Skeletal muscle satellite cell (primary cell): ENCODE measurements around the gene TTLL9.

Source experiments
- H3K27me3 ChIP-seq: 2 replicates; pipeline ENCODE4 v1.7.0; 2013; ENCODE audit warnings: low read length; ENCODE audit not compliant: control insufficient read depth, insufficient read depth
- H3K36me3 ChIP-seq: 2 replicates; pipeline ENCODE4 v1.7.0; 2013; ENCODE audit warnings: mild to moderate bottlenecking, control low read depth, low read length; ENCODE audit not compliant: insufficient read depth
- H3K4me1 ChIP-seq: 2 replicates; pipeline ENCODE4 v1.7.0; 2013; ENCODE audit warnings: low read length; ENCODE audit not compliant: control insufficient read depth, insufficient read depth
- H3K4me2 ChIP-seq: 2 replicates; pipeline ENCODE4 v1.7.0; 2013; ENCODE audit warnings: mild to moderate bottlenecking, low read length
- H3K4me3 ChIP-seq: 2 replicates; pipeline ENCODE4 v1.7.0; 2013; ENCODE audit warnings: low read length
- H3K9ac ChIP-seq: 2 replicates; pipeline ENCODE4 v1.7.0; 2013; ENCODE audit warnings: mild to moderate bottlenecking, low read depth, low read length, moderate library complexity
- H3K9me3 ChIP-seq: replicated peaks from 2 replicates; pipeline ENCODE4 v1.7.0; 2013; ENCODE audit warnings: mild to moderate bottlenecking, control low read depth, low read length

The TTLL9 gene

DNA sequence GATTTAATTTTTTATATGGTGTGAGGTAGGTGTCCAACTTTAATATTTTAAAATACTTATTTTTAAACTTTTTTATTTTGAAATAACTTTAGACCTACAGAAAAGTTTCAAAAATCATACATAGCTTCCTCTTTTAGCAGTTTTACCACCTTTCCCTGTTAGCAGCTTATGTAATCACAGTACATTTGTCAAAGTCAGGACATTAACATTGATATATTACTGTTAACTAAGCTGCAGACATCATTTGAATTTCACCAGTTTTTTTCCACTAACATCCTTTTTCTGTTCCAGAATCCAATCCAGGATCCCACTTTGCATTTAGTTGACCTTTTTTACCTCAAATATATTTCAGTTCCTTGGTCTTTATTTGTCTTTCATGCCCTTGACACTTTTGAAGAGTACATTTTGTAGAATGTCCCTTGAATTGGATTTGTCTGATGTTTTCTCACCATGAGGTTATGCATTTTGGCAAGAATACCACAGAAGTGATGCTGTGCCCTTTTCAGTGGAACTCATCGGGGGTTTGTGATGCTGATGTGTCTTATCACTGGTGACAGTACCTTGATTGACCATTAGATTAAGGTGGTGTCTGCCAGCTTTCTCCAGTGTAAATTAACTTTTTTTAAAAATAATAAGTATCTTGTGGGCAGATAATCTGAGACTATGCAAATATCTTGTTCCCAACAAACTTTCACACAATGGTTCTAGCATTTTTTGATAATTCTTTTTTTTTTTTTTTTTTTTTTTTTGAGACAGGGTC, 33.4 kb downstream of the TTLL9 start:
- Histone ChIP-seq H3K4me3 (no peak overlapping the region), H3K27me3 (peaks cover 46% of the 10 kb centered on the region), H3K36me3 (no peaks in the 10 kb centered on the region), H3K4me1 (no peaks in the 10 kb centered on the region), H3K9ac (no peak overlapping the region), H3K4me2 (no peak overlapping the region), H3K9me3 (no peaks in the 10 kb centered on the region)

GRCh38 chr20:31906001-31906400, 35.6 kb downstream of the TTLL9 start:
- peaks cover 39% of the 10 kb centered on the region for H3K27me3 ChIP-seq
- H3K4me2 ChIP-seq: no peak overlapping the region
- H3K36me3 ChIP-seq: no peaks in the 10 kb centered on the region
- H3K4me1 ChIP-seq: no peaks in the 10 kb centered on the region
- no peak overlapping the region for H3K4me3 ChIP-seq
- H3K9ac ChIP-seq: no peak overlapping the region
- no peaks in the 10 kb centered on the region for H3K9me3 ChIP-seq

- no peak overlapping the region for H3K4me2 ChIP-seq
- H3K27me3 ChIP-seq: peaks cover 40% of the 10 kb centered on the region
- no peaks in the 10 kb centered on the region for H3K4me1 ChIP-seq
- no peak overlapping the region for H3K9ac ChIP-seq
- H3K9me3 ChIP-seq: no peaks in the 10 kb centered on the region
- H3K36me3 ChIP-seq: no peaks in the 10 kb centered on the region
- H3K4me3 ChIP-seq: no peak overlapping the region
Observed at GRCh38 chr20:31907046-31907445, 36.6 kb downstream of the TTLL9 start.

DNA sequence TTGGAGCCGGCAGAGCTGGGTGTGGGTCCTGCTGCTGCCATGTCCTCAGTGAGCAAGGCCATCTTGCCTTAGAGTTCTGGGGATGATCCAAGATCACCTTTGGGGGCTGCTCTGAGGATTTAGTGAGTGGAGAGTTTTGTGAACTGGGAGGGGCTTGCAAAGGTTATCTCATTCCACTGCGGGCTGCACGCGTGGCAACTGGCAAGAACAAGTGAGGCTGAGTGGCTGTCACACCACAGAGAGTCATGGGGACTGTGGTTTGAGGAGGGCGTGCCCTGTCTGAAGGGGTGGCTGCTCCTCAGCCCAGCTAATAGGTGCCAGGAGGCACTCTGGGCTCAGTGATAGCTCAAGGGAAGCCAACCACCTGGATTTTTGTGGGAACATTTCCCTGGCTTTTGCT, 37.6 kb downstream of the TTLL9 start:
- Histone ChIP-seq H3K27me3 (peaks cover 42% of the 10 kb centered on the region), H3K9ac (no peak overlapping the region), H3K4me3 (no peak overlapping the region), H3K9me3 (no peaks in the 10 kb centered on the region), H3K4me1 (no peaks in the 10 kb centered on the region), H3K4me2 (no peak overlapping the region), H3K36me3 (no peaks in the 10 kb centered on the region)

GRCh38 chr20:31908424-31908823, 38.0 kb downstream of the TTLL9 start:
- Histone ChIP-seq H3K9ac (no peak overlapping the region), H3K4me3 (no peak overlapping the region), H3K9me3 (no peaks in the 10 kb centered on the region), H3K27me3 (peaks cover 44% of the 10 kb centered on the region), H3K36me3 (no peaks in the 10 kb centered on the region), H3K4me2 (no peak overlapping the region), H3K4me1 (no peaks in the 10 kb centered on the region)

GRCh38 chr20:31909253-31910070, 39.0 kb downstream of the TTLL9 start:
- H3K4me3 ChIP-seq: no peak overlapping the region
- no peaks in the 10 kb centered on the region for H3K36me3 ChIP-seq
- no peaks in the 10 kb centered on the region for H3K9me3 ChIP-seq
- no peaks in the 10 kb centered on the region for H3K4me1 ChIP-seq
- peaks cover 48% of the 10 kb centered on the region for H3K27me3 ChIP-seq
- H3K9ac ChIP-seq: no peak overlapping the region
- no peak overlapping the region for H3K4me2 ChIP-seq

- H3K4me2 ChIP-seq: no peak overlapping the region
- H3K36me3 ChIP-seq: no peaks in the 10 kb centered on the region
- no peaks in the 10 kb centered on the region for H3K4me1 ChIP-seq
- no peak overlapping the region for H3K4me3 ChIP-seq
- H3K9me3 ChIP-seq: no peaks in the 10 kb centered on the region
- no peak overlapping the region for H3K9ac ChIP-seq
- H3K27me3 ChIP-seq: peaks cover 53% of the 10 kb centered on the region
Observed at GRCh38 chr20:31910071-31910803, 39.8 kb downstream of the TTLL9 start.

DNA sequence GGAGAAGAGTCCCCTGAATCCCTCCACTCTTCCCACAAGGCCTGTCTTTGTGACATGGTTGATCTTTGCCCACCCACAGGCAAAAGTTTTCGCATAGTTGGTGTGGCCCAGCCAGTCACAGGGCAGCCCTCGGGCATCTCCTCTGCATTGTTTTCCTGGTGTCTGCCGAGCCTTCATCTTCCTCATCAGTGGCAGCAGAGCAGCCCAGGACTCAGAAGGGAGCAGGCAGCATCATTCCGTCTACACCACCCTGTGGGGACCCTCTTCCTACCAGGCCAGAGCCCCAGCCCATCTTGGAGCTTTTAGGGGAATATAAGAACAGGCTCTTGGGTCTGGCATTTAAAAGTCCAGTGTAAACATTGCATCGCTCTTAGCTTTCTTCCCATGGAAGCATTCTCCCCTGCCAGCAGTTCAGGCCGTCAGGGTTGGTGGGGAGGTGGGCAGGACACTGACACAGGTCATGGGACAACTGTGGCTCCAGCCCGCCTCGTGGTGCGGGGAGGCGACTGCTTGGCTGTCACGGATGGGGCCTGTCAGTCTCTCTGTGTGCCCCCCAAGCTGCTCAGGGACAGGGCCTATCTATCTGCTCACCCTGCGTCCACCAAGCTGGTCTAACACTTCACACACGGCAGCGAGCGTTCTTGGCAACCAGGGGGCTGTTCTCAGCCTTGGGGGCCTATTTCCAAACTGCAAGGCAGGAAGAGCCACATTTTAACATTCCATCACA, 43.2 kb downstream of the TTLL9 start:
- Histone ChIP-seq H3K4me3 (no peak overlapping the region), H3K27me3 (peaks cover 72% of the 10 kb centered on the region), H3K36me3 (no peaks in the 10 kb centered on the region), H3K9me3 (no peaks in the 10 kb centered on the region), H3K4me2 (no peak overlapping the region), H3K4me1 (no peaks in the 10 kb centered on the region), H3K9ac (no peak overlapping the region)

DNA sequence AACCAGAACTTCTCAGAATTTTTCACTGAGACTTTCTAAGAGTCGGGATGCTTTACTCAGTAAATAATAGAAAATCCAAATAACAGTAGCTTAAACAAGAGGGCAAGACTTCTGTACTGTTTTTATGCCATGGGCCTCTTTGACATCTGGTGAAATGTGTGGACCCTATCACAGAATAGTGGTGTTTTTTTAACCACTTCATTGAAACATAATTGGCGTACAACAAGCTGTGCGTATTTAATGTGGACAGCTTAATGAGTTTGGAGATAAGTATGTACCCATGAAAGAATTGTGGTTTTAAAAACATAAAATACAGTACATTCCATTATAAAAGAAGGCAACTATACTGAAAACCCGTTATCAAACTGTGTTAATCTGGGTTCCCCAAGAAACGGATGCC, 43.7 kb downstream of the TTLL9 start:
- peaks cover 78% of the 10 kb centered on the region for H3K27me3 ChIP-seq

GRCh38 chr20:31915491-31916280, 45.3 kb downstream of the TTLL9 start:
- Histone ChIP-seq H3K9me3 (no peaks in the 10 kb centered on the region), H3K4me3 (no peak overlapping the region), H3K4me2 (no peak overlapping the region), H3K9ac (no peak overlapping the region), H3K4me1 (no peaks in the 10 kb centered on the region), H3K36me3 (no peaks in the 10 kb centered on the region), H3K27me3 (peaks cover 85% of the 10 kb centered on the region)

More for the DNA sequence above, 43.7 kb downstream of the TTLL9 start:
- no peak overlapping the region for H3K4me2 ChIP-seq
- H3K4me1 ChIP-seq: no peaks in the 10 kb centered on the region
- no peak overlapping the region for H3K4me3 ChIP-seq
- no peaks in the 10 kb centered on the region for H3K36me3 ChIP-seq
- no peaks in the 10 kb centered on the region for H3K9me3 ChIP-seq
- H3K9ac ChIP-seq: no peak overlapping the region
